CD4-positive, CD25-positive, alpha-beta regulatory T cell (primary cell): ENCODE measurements around the gene CCDC154. TPM values are rescaled to one million over a fixed set of nuclear protein-coding genes. Genes with fewer than 3 reads are reported as not detected.
"Not testable (repeated sequence)": the region's sequence is repeated elsewhere in the genome, so short reads cannot be mapped to it uniquely, and the experiment has no call there.

Source experiments
- ATAC-seq, 2 donors: fragments of 150-1000 bp; cut with Tn5 transposase; one replicate each; pipeline ENCODE4 v1.10.0; 2021; ENCODE audit warnings: low read depth in 2 of 2, moderate number of reproducible peaks in 2 of 2, moderate library complexity in 1 of 2
- DNase-seq, 3 donors: peaks; one replicate each; pipeline versions ENCODE4 v3.0.0 to v3.0.0-alpha.2; 2012 to 2022; ENCODE audit warnings: mixed read lengths in 1 of 3
- H3K27ac ChIP-seq: one replicate; pipeline ENCODE4 v1.7.0; 2013; ENCODE audit warnings: mild to moderate bottlenecking, low read length; ENCODE audit not compliant: insufficient read depth, poor library complexity, severe bottlenecking
- H3K27me3 ChIP-seq: one replicate; pipeline ENCODE4 v1.7.0; 2013; ENCODE audit warnings: low read length; ENCODE audit not compliant: control insufficient read depth, insufficient read depth
- H3K36me3 ChIP-seq: one replicate; pipeline ENCODE4 v1.7.0; 2013; ENCODE audit warnings: mild to moderate bottlenecking, low read length, moderate library complexity; ENCODE audit not compliant: control insufficient read depth, insufficient read depth
- H3K4me1 ChIP-seq: 2 replicates; pipeline ENCODE4 v1.7.0; 2013; ENCODE audit warnings: mild to moderate bottlenecking, low read length; ENCODE audit not compliant: insufficient read depth, control insufficient read depth, poor library complexity, severe bottlenecking
- H3K4me3 ChIP-seq: one replicate; pipeline ENCODE4 v1.7.0; 2013; ENCODE audit warnings: low read depth, mild to moderate bottlenecking, low read length, moderate library complexity
- H3K9me3 ChIP-seq, 2 experiments: 1 replicate in 1 of 2; 2 replicates in 1 of 2; pipeline ENCODE4 v1.7.0; 2013; ENCODE audit warnings: low read length in 2 of 2, mild to moderate bottlenecking in 1 of 2, moderate library complexity in 1 of 2; ENCODE audit not compliant: control insufficient read depth in 2 of 2
- H3K27ac Mint-ChIP-seq, 3 donors: one replicate each; pipeline ENCODE4 v1.8.0; 2020 to 2022; ENCODE audit warnings: mild to moderate bottlenecking in 3 of 3, mixed read lengths in 3 of 3, moderate library complexity in 2 of 3
- H3K27me3 Mint-ChIP-seq: one replicate; pipeline ENCODE4 v1.8.0; 2022; ENCODE audit warnings: mild to moderate bottlenecking, mixed read lengths
- H3K36me3 Mint-ChIP-seq: one replicate; pipeline ENCODE4 v1.8.0; 2020; ENCODE audit warnings: mixed read lengths
- H3K4me1 Mint-ChIP-seq, 4 donors: one replicate each; pipeline ENCODE4 v1.8.0; 2020 to 2022; ENCODE audit warnings: mixed read lengths in 4 of 4, mild to moderate bottlenecking in 1 of 4
- H3K4me3 Mint-ChIP-seq, 4 donors: one replicate each; pipeline ENCODE4 v1.8.0; 2020 to 2022; ENCODE audit warnings: mild to moderate bottlenecking in 4 of 4, mixed read lengths in 4 of 4, moderate library complexity in 3 of 4
- H3K9me3 Mint-ChIP-seq, 7 donors: one replicate each; pipeline ENCODE4 v1.8.0; 2020 to 2022; ENCODE audit warnings: mixed read lengths in 7 of 7, mild to moderate bottlenecking in 3 of 7, moderate library complexity in 2 of 7
- polyA plus RNA-seq, 4 donors: library from polyadenylated mRNA; unstranded; fragments of 300-500 nt; fragmentation: Illumina TruSeq; gene quantifications; one replicate each; pipeline ENCODE4 v1.2.3, GENCODE V29; 2021
- total RNA-seq: library from RNA; stranded (reverse); gene quantifications from one replicate; pipeline ENCODE4 v1.2.3, GENCODE V29; 2022

CCDC154 gene
- total and polyA plus RNA-seq, 5 donors from 2014 or later = 2.6 TPM; not detected in 4

DNA sequence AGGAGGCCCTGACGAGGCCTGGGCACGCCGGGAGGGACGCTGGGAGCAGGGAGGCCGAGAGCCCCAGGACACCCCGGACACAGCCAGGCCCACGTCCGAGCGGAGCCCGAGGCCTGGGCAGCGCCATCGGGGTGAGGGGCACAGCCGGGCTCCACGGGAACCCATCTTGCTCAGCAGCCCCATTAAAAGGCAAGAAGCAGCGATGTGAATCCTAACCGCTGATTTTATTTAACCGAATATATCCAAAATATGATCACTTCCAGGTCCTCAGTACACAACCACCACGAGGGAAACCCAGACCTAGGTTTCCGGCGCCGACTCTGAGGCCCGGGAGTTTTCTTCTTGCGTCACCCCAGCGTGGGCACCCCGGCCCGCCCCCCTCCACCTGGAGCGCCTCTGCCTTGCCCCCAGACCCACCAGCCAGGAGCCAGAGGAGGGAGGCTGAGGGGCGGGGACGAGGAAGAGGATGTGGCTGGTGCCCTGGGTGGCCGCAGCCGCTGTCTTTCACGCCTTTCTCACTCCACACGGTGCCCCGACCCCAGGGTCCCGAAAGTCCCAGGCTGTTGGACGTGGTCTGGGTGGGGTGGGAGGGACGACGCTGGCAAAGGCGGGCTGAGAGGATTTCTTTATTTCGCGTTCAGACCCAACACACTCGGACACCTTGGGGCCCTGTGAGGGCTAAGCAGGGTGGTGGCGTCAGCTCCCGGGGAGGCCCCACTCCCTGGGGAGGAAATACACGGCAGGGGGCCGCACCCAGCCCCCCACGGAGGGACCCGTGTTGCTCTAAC is 568 bp upstream of the CCDC154 start:
- DNase-seq = no peak
- H3K27ac ChIP-seq = no peak overlapping the region
- H3K4me1 ChIP-seq = no peaks in the 10 kb centered on the region
- H3K4me3 Mint-ChIP-seq = no peak overlapping the region
- ATAC-seq = no peak
- H3K4me1 Mint-ChIP-seq = no peaks in the 10 kb centered on the region
- H3K9me3 Mint-ChIP-seq = no peaks in the 10 kb centered on the region
- no peaks in the 10 kb centered on the region for H3K27me3 ChIP-seq
- H3K27me3 Mint-ChIP-seq = no peaks in the 10 kb centered on the region
- H3K9me3 ChIP-seq = no peaks in the 10 kb centered on the region
- H3K36me3 ChIP-seq = peaks cover 3% of the 10 kb centered on the region
- H3K27ac Mint-ChIP-seq = no peak overlapping the region
- no peaks in the 10 kb centered on the region for H3K36me3 Mint-ChIP-seq
- no peak overlapping the region for H3K4me3 ChIP-seq

DNA sequence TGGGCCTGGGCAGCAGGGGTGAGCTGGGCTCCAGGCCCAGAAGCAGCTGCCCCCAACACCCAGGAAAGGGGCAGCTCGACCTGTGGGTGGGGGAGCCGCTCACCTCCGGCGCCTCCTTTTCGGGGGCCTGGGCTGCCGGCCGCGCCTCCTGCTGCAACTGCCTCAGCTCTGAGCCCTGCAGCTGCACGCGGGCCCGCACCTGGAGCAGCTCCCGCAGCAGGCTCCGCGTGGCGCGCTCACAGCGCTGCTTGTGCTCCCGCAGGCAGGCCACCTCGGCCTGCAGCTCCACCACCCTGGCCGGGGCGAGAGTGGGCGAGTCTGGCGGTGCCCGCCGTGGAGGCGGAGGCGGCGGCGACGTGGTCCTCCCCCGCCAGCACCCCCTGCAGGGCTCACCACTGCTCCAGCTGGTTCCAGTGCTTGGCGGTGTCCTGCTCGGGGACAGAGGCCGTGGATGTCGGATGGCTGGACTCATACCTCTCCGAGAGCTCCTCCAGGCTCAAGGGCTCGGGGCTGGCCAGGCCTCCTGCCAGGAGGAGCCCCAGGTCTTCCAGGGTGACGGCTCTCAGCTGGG is 868 bp downstream of the CCDC154 start:
- no peak overlapping the region for H3K4me3 Mint-ChIP-seq
- ATAC-seq (no peak), DNase-seq (no peak)
- Histone ChIP-seq H3K27me3 (no peaks in the 10 kb centered on the region), H3K36me3 (peaks cover 3% of the 10 kb centered on the region), H3K9me3 (no peaks in the 10 kb centered on the region), H3K27ac (no peak overlapping the region), H3K4me3 (no peak overlapping the region), H3K4me1 (no peaks in the 10 kb centered on the region)
- no peak overlapping the region for H3K27ac Mint-ChIP-seq
- no peaks in the 10 kb centered on the region for H3K36me3 Mint-ChIP-seq
- H3K27me3 Mint-ChIP-seq = no peaks in the 10 kb centered on the region
- no peaks in the 10 kb centered on the region for H3K9me3 Mint-ChIP-seq
- H3K4me1 Mint-ChIP-seq = no peaks in the 10 kb centered on the region

DNA sequence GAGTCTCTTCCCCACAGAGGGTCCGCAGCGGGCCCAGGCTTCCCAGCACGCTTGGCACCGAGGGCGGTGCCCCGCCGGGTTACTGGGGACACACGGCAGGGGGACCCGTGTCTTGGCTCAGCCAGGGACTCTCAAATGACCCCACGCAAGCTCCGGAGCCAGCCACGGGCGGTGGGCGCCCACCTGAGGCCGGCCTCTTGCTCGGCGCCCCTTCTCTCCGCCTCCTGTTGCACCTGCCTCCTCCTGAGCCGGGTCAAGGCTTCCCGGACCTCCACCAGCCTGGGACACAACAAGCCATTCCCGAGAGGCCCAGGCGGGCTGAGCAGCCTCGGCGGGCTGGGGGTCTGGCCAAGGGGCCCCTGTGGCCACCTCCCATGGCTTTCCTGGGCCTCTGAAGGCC is 1.7 kb downstream of the CCDC154 start:
- H3K36me3 ChIP-seq = no peaks in the 10 kb centered on the region
- Mint-ChIP-seq H3K27ac (no peak overlapping the region), H3K9me3 (no peaks in the 10 kb centered on the region), H3K4me3 (no peak overlapping the region), H3K36me3 (no peaks in the 10 kb centered on the region), H3K4me1 (no peaks in the 10 kb centered on the region), H3K27me3 (no peaks in the 10 kb centered on the region)
- ATAC-seq (no peak), DNase-seq (no peak)
- no peaks in the 10 kb centered on the region for H3K27me3 ChIP-seq
- no peaks in the 10 kb centered on the region for H3K9me3 ChIP-seq
- H3K4me1 ChIP-seq = no peaks in the 10 kb centered on the region
- H3K4me3 ChIP-seq = no peak overlapping the region
- H3K27ac ChIP-seq = no peak overlapping the region

DNA sequence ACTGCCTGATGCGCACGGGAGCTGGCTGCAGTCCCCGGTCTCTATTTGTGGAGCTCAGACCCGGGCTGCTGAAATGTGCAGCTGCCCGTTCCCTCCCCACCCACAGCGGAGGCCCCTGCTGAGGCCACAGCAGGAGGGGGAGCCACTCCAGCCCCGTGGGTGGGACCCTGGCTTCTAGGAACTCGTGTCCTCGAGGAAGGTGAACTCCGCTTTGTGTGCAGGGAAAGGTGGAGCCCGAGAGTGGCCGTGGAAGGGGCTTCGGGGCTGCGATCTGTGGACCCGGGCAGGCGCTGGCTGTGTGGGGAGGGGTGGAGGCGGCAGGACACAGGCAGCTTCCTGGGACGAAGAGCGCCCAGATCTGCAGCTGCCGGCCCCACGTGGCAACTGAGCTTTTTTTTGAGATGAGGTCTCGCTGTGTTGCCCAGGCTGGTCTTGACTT is 2.9 kb downstream of the CCDC154 start:
- Histone ChIP-seq H3K36me3 (no peaks in the 10 kb centered on the region), H3K4me3 (no peak overlapping the region), H3K27me3 (no peaks in the 10 kb centered on the region), H3K4me1 (no peaks in the 10 kb centered on the region), H3K27ac (no peak overlapping the region), H3K9me3 (no peaks in the 10 kb centered on the region)
- ATAC-seq (no peak), DNase-seq (no peak)
- H3K36me3 Mint-ChIP-seq = no peaks in the 10 kb centered on the region
- H3K27me3 Mint-ChIP-seq = no peaks in the 10 kb centered on the region
- no peaks in the 10 kb centered on the region for H3K9me3 Mint-ChIP-seq
- no peak overlapping the region for H3K27ac Mint-ChIP-seq
- no peaks in the 10 kb centered on the region for H3K4me1 Mint-ChIP-seq
- H3K4me3 Mint-ChIP-seq = no peak overlapping the region

DNA sequence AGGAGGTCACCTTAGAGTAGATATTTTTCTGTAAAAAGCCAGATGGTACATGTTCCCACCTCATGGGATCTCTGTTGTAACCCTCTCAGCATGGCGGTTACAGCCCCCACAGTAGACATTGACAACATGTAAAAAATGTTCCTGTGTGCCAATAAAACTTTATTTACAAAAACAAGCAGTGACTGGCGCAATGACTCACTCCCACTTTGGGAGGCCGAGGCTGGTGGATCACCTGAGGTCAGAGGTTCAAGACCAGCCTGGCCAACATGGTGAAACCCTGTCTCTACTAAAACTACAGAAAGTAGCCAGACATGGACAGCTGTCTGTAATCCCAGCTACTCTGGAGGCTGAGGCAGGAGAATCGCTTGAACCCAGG is 4.7 kb downstream of the CCDC154 start:
- not testable (repeated sequence) for ATAC-seq, H3K4me1 Mint-ChIP-seq, DNase-seq, H3K9me3 ChIP-seq, H3K27ac Mint-ChIP-seq, H3K36me3 Mint-ChIP-seq, H3K4me3 ChIP-seq, H3K4me3 Mint-ChIP-seq, H3K27me3 Mint-ChIP-seq, H3K4me1 ChIP-seq, H3K9me3 Mint-ChIP-seq, H3K27ac ChIP-seq, H3K27me3 ChIP-seq, H3K36me3 ChIP-seq

DNA sequence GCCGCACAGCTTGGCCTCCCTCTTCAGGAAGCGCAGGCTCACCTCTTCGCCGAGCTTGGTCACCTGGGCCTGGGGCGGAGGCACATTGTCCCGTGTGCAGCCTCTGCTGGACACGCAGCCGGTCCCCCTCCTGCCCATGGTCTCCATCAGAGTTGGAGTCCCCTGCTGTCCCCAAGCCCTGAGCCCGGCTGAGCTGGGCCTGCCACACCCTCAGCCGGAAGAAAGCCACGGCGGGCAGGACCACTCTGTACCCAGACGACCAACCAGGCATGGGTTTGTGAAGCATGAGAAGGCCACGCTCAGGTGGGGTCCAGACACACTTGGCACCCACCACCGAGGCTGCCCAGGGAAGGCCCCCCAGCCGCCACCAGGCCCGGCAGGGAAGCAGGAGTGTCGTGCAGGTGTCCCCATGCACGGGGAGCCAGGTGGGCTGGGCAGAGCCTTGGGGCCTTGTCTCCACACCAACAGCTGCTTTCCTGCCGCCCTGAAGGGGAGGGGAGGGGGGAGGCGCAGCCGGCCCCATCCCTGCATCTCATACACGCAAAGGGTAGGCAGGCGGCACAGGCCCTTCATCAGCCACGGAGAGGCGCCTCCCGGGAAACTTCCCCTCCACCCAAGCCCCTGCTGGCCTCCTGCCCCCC is 5.2 kb downstream of the CCDC154 start:
- Mint-ChIP-seq H3K27me3 (no peaks in the 10 kb centered on the region), H3K4me1 (no peaks in the 10 kb centered on the region), H3K9me3 (no peaks in the 10 kb centered on the region), H3K27ac (no peak overlapping the region), H3K36me3 (no peaks in the 10 kb centered on the region), H3K4me3 (no peak overlapping the region)
- ATAC-seq = no peak
- no peak for DNase-seq
- Histone ChIP-seq H3K27ac (no peak overlapping the region), H3K9me3 (no peaks in the 10 kb centered on the region), H3K36me3 (no peaks in the 10 kb centered on the region), H3K4me3 (no peak overlapping the region), H3K27me3 (no peaks in the 10 kb centered on the region), H3K4me1 (no peaks in the 10 kb centered on the region)

DNA sequence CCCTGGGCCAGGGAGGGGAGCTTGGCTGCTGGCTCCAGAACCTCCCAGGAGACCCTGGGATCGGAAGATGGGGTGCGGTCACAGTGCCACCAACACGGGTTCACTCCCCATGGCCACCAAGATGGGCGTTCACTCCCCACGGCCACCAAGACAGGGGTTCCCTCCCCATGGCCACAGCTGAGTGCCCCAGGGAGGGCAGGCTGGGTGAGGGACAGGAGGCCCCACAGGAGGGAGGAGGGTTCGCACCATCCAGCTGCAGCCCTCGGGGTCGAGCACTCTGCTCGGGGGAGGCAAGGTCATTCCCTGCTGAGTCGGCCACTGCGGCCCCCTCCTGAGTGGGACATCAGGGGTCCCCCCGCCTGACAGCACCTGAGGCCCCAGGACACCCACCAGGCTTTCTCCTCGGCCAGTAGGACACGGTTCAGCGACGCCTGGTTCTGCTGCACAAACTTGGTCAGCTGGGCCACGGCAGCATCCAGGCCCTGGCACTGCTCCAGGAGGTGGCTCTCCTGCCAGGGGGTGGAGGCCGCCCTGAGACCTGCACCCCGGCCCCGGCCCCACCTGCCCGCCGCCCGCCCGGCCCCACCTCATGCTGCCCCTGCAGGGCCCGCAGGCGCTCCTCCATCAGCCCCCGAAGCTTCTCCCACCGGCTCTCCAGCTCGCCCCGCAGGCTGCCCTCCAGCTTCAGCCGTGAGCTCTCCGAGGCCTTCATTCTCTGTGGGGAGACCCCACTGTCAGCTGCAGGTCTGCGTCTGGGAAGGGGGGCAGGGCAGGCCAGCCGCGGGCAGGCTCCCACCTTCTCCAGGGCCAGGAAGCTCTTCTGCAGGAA is 5.9 kb downstream of the CCDC154 start:
- Histone ChIP-seq H3K27ac (no peak overlapping the region), H3K4me1 (no peaks in the 10 kb centered on the region), H3K36me3 (no peaks in the 10 kb centered on the region), H3K4me3 (no peak overlapping the region), H3K27me3 (no peaks in the 10 kb centered on the region), H3K9me3 (no peaks in the 10 kb centered on the region)
- no peaks in the 10 kb centered on the region for H3K27me3 Mint-ChIP-seq
- no peaks in the 10 kb centered on the region for H3K9me3 Mint-ChIP-seq
- ATAC-seq (no peak), DNase-seq (no peak)
- H3K4me1 Mint-ChIP-seq = no peaks in the 10 kb centered on the region
- H3K36me3 Mint-ChIP-seq = no peaks in the 10 kb centered on the region
- H3K4me3 Mint-ChIP-seq = no peak overlapping the region
- no peak overlapping the region for H3K27ac Mint-ChIP-seq
